ENCODE data around the gene SEC31A.

Gene SEC31A

GRCh38 chr4:82900411-82901182 lies 9.6 kb upstream of the SEC31A start, which contains the start of gene THAP9:
TSS of gene THAP9 (plus strand) at chr4:82900735. CDS start at chr4:82900803, 68 bp downstream.
- Mint-ChIP-seq H3K36me3 (peaks cover 17% of the 10 kb centered on the region), H3K9me3 (no peaks in the 10 kb centered on the region), H3K27ac (no peak within 1 kb of the TSS), H3K27me3 (no peaks in the 10 kb centered on the region), H3K4me1 (peaks cover 34% of the 10 kb centered on the region), H3K4me3 (no peak within 1 kb of the TSS)
- CTCF ChIA-PET = interaction anchor here (1.2 to 5.6 kb wide), 5 partner anchors 24 to 134 kb away, joined by 3 to 91 read pairs (median 5); partner anchors contain the start of gene COPS4
- DNase-seq = peak; percentile 99

- no peaks in the 10 kb centered on the region for H3K27me3 Mint-ChIP-seq
- no peak overlapping the region for H3K27ac Mint-ChIP-seq
- no peak for DNase-seq
- peaks cover 31% of the 10 kb centered on the region for H3K4me1 Mint-ChIP-seq
- H3K4me3 Mint-ChIP-seq = no peak overlapping the region
- no peaks in the 10 kb centered on the region for H3K9me3 Mint-ChIP-seq
- CTCF ChIA-PET = interaction anchor here (1.2 to 5.6 kb wide), 7 partner anchors 11 to 381 kb away, joined by 3 to 91 read pairs (median 5); partner anchors contain the start of gene COPS4
- peaks cover 19% of the 10 kb centered on the region for H3K36me3 Mint-ChIP-seq
These were observed 9.1 kb upstream of the SEC31A start for GRCh38 chr4:82900066-82900410.

- DNase-seq = no peak
- Mint-ChIP-seq H3K4me1 (peaks cover 27% of the 10 kb centered on the region), H3K36me3 (peaks cover 23% of the 10 kb centered on the region), H3K9me3 (no peaks in the 10 kb centered on the region), H3K27me3 (no peaks in the 10 kb centered on the region), H3K27ac (no peak overlapping the region), H3K4me3 (no peak overlapping the region)
- CTCF ChIA-PET = interaction anchor here (0.8 to 5.6 kb wide), 8 partner anchors 11 to 381 kb away, joined by 3 to 91 read pairs (median 4); partner anchors contain the start of gene COPS4
These were observed 8.6 kb upstream of the SEC31A start for GRCh38 chr4:82899374-82900065.

GRCh38 chr4:82898322-82899243 lies 7.6 kb upstream of the SEC31A start:
- Mint-ChIP-seq H3K4me1 (peaks cover 24% of the 10 kb centered on the region), H3K9me3 (no peaks in the 10 kb centered on the region), H3K27me3 (no peaks in the 10 kb centered on the region), H3K36me3 (peaks cover 29% of the 10 kb centered on the region), H3K27ac (peak overlapping the region; percentile 84), H3K4me3 (no peak overlapping the region)
- CTCF ChIA-PET = interaction anchor here (1.2 to 5.6 kb wide), 4 partner anchors 10 to 382 kb away, joined by 3 to 91 read pairs (median 6); partner anchors contain the start of gene COPS4
- peak; percentile 30 for DNase-seq

- no peak overlapping the region for H3K4me3 Mint-ChIP-seq
- no peaks in the 10 kb centered on the region for H3K9me3 Mint-ChIP-seq
- H3K27me3 Mint-ChIP-seq = no peaks in the 10 kb centered on the region
- peaks cover 31% of the 10 kb centered on the region for H3K36me3 Mint-ChIP-seq
- peaks cover 25% of the 10 kb centered on the region for H3K4me1 Mint-ChIP-seq
- CTCF ChIA-PET = interaction anchor here (5.6 kb wide), 1 partner anchor 43 kb away, joined by 91 read pairs; no protein-coding TSS in a partner anchor
- DNase-seq = no peak
- no peak overlapping the region for H3K27ac Mint-ChIP-seq
These were observed 5.8 kb upstream of the SEC31A start for GRCh38 chr4:82896755-82897154.

GRCh38 chr4:82893942-82894341 lies 3.0 kb upstream of the SEC31A start:
- no peak overlapping the region for H3K27ac Mint-ChIP-seq
- no peaks in the 10 kb centered on the region for H3K27me3 Mint-ChIP-seq
- no peak for DNase-seq
- no peak overlapping the region for H3K4me3 Mint-ChIP-seq
- peaks cover 37% of the 10 kb centered on the region for H3K36me3 Mint-ChIP-seq
- CTCF ChIA-PET = interaction anchor here (1.1 kb wide), 1 partner anchor 42 kb away, joined by 4 read pairs; no protein-coding TSS in a partner anchor
- H3K4me1 Mint-ChIP-seq = peaks cover 43% of the 10 kb centered on the region
- H3K9me3 Mint-ChIP-seq = no peaks in the 10 kb centered on the region

- Mint-ChIP-seq H3K9me3 (no peaks in the 10 kb centered on the region), H3K4me1 (peaks cover 48% of the 10 kb centered on the region), H3K36me3 (peaks cover 34% of the 10 kb centered on the region), H3K27ac (peak overlapping the region; percentile 93), H3K27me3 (no peaks in the 10 kb centered on the region), H3K4me3 (peak overlapping the region; percentile 28)
- no peak for DNase-seq
- CTCF ChIA-PET = interaction anchor here (1.3 to 1.6 kb wide), 2 partner anchors 25 to 41 kb away, joined by 3 to 4 read pairs; no protein-coding TSS in a partner anchor
These were observed 1.5 kb upstream of the SEC31A start for GRCh38 chr4:82892467-82892802.

GRCh38 chr4:82891707-82892466 lies 934 bp upstream of the SEC31A start:
- Mint-ChIP-seq H3K36me3 (peaks cover 34% of the 10 kb centered on the region), H3K9me3 (no peaks in the 10 kb centered on the region)
- CTCF ChIA-PET = interaction anchor here (1.3 to 1.6 kb wide), 2 partner anchors 24 to 40 kb away, joined by 3 to 4 read pairs; no protein-coding TSS in a partner anchor

GRCh38 chr4:82890528-82890900 lies 439 bp downstream of the SEC31A start:
- CTCF ChIA-PET = no interaction called here
- no peak for DNase-seq
- peaks cover 46% of the 10 kb centered on the region for H3K4me1 Mint-ChIP-seq
- H3K27me3 Mint-ChIP-seq = no peaks in the 10 kb centered on the region
- H3K36me3 Mint-ChIP-seq = peaks cover 29% of the 10 kb centered on the region
- peak overlapping the region; percentile 93 for H3K27ac Mint-ChIP-seq
- no peaks in the 10 kb centered on the region for H3K9me3 Mint-ChIP-seq
- peak overlapping the region; percentile 84 for H3K4me3 Mint-ChIP-seq

More at GRCh38 chr4:82891707-82892466, 934 bp upstream of the SEC31A start:
- Mint-ChIP-seq H3K4me1 (peaks cover 46% of the 10 kb centered on the region), H3K27me3 (no peaks in the 10 kb centered on the region), H3K27ac (peak overlapping the region; percentile 93), H3K4me3 (peak overlapping the region; percentile 84)
- DNase-seq = no peak

- DNase-seq = no peak
- H3K9me3 Mint-ChIP-seq = no peaks in the 10 kb centered on the region
- peaks cover 27% of the 10 kb centered on the region for H3K36me3 Mint-ChIP-seq
- CTCF ChIA-PET = interaction anchor here (0.8 to 2.8 kb wide), 3 partner anchors 10 to 37 kb away, joined by 3 to 11 read pairs (median 6); no protein-coding TSS in a partner anchor
- peaks cover 49% of the 10 kb centered on the region for H3K4me1 Mint-ChIP-seq
- peak overlapping the region; percentile 93 for H3K27ac Mint-ChIP-seq
- H3K4me3 Mint-ChIP-seq = peak overlapping the region; percentile 84
- no peaks in the 10 kb centered on the region for H3K27me3 Mint-ChIP-seq
These were observed 1.7 kb downstream of the SEC31A start for GRCh38 chr4:82889287-82889686.

- H3K4me3 Mint-ChIP-seq = no peak overlapping the region
- peaks cover 35% of the 10 kb centered on the region for H3K4me1 Mint-ChIP-seq
- no peak for DNase-seq
- H3K27ac Mint-ChIP-seq = no peak overlapping the region
- H3K36me3 Mint-ChIP-seq = peaks cover 25% of the 10 kb centered on the region
- no peaks in the 10 kb centered on the region for H3K9me3 Mint-ChIP-seq
- H3K27me3 Mint-ChIP-seq = no peaks in the 10 kb centered on the region
- CTCF ChIA-PET = interaction anchor here (0.7 to 1.2 kb wide), 3 partner anchors 13 to 19 kb away, joined by 3 read pairs; no protein-coding TSS in a partner anchor
These were observed 4.6 kb downstream of the SEC31A start for GRCh38 chr4:82886147-82886942.

GRCh38 chr4:82885410-82885809 lies 5.5 kb downstream of the SEC31A start:
- Mint-ChIP-seq H3K27ac (no peak overlapping the region), H3K4me1 (peaks cover 32% of the 10 kb centered on the region), H3K27me3 (no peaks in the 10 kb centered on the region), H3K36me3 (peaks cover 25% of the 10 kb centered on the region), H3K9me3 (no peaks in the 10 kb centered on the region), H3K4me3 (no peak overlapping the region)
- DNase-seq = no peak
- CTCF ChIA-PET = interaction anchor here (0.7 kb wide), 1 partner anchor 14 kb away, joined by 3 read pairs; no protein-coding TSS in a partner anchor

All from activated naive CD4-positive, alpha-beta T cell treated with anti-CD3 and anti-CD28 coated beads, Interleukin-2, amount 10 ng/mL, durations not matched to agents 7 days and 5 days (primary cell).